Omental fat pad (tissue), 4 donors: Measurements from ENCODE around the gene AOPEP. TPM values are rescaled to one million over a fixed set of nuclear protein-coding genes. Genes with fewer than 3 reads are reported as not detected.

Source experiments
- ATAC-seq: fragments of 150-250 bp; one replicate; pipeline ENCODE4 v1.9.1; 2016; ENCODE audit warnings: mild to moderate bottlenecking, moderate library complexity; ENCODE audit not compliant: low FRiP score
- DNase-seq: peaks from one replicate; pipeline ENCODE4 v3.0.0-alpha.2; 2019; ENCODE audit warnings: low spot score
- total RNA-seq, 4 donors: library from RNA; depleted of rRNA; stranded (reverse); fragments of >200 nt; gene quantifications; one replicate each; pipeline ENCODE4 v1.1.0, GENCODE V29; 2016
- TF ChIP-seq, protein P1 (sequence below), 3 donors: fragments of 450-650 bp; IDR thresholded peaks; one replicate each; pipeline ENCODE4 v1.5.1; 2016 to 2017; ENCODE audit warnings: antibody characterized with exemption in 3 of 3, mild to moderate bottlenecking in 3 of 3, moderate library complexity in 2 of 3

The AOPEP gene
- total RNA-seq, 4 donors from 2014 or later, result 45.9 to 102 (median 55.1) TPM

DNA sequence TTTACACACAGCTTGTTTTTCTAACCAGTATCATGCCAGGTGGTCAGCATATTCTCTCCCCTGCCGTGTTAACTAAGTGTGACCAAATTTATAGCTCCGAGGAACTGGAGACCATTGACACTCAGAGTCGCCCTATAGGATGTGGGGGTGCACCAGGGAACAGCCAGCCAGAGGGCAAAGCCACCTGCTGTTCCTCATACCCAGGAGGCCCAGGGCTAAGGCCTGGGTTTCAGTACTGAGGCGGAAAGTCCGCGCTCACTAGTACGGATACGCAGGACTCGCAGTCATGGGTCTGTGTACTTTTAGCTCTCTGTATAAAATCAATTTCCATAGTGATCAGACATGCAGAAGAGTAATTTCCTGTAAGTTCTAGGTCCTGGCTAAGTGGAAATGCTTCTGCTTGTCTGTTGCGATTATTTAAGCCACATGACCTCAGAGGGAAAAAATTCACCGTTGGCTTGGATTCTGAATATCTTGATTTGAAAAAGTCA lies 247.0 kb downstream of the AOPEP start:
- TF ChIP-seq, protein P1, sequence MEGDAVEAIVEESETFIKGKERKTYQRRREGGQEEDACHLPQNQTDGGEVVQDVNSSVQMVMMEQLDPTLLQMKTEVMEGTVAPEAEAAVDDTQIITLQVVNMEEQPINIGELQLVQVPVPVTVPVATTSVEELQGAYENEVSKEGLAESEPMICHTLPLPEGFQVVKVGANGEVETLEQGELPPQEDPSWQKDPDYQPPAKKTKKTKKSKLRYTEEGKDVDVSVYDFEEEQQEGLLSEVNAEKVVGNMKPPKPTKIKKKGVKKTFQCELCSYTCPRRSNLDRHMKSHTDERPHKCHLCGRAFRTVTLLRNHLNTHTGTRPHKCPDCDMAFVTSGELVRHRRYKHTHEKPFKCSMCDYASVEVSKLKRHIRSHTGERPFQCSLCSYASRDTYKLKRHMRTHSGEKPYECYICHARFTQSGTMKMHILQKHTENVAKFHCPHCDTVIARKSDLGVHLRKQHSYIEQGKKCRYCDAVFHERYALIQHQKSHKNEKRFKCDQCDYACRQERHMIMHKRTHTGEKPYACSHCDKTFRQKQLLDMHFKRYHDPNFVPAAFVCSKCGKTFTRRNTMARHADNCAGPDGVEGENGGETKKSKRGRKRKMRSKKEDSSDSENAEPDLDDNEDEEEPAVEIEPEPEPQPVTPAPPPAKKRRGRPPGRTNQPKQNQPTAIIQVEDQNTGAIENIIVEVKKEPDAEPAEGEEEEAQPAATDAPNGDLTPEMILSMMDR (IDR thresholded peaks at IDR 0.05), result no peak
- ATAC-seq, result peak; percentile 78
- no peak for DNase-seq

DNA sequence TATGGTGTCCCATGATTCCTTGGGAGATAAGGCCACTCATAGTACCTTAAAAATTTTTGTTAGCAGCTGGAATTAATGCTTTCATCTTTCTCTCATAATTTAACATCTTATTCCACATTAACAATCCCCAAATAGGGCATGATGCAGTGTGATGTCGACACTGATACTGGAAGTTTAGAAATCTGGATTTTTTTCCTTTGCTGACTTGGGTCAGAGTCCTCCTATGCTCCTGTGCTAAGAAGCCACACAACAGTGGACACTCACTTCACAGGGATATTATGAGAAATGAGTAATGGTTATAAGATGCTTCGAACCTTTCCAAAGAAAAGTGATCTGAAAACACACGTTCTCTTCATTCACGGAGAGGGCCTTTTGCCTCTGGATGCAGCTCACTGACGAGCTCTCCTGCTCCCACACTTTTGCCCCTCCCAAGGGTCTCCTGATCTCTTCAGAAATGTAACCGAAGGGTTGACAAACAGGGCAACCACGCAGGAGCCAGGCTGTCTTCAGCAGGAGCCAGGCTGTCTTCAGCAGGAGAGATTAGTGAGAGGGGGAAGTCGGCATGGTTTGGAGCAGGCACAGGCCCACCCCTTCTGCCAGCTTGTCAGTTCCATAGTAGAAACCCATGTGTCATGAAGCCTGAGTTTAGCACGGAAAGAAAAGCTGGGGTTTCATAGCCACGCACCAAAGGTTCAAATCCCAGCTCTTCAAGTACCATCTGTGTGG lies 247.8 kb downstream of the AOPEP start:
- no peak for DNase-seq
- ATAC-seq, result peak; percentile 61
- TF ChIP-seq, protein P1 (IDR thresholded peaks at IDR 0.05), result no peak

DNA sequence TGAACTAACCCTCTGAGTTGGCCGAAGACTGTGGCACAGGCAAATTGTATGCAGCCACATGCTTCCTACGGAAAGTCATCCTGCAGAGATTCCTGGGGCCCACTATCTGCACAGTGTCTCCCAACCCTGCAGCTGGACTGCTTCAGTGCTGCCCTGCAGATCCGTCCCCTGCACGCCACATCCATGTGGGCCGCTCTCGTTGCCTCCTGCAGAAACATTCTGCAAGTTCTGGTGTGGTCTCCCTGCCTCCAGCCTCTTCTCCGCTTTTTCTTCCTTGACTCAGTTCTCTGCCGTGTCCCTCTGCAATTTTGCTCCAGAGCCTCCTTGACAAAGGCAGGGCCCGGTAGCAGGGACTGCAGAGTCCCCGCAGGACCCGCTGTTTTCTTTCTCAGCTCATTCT lies 249.0 kb downstream of the AOPEP start:
- ATAC-seq (no peak), DNase-seq (no peak)
- TF ChIP-seq, protein P1 (IDR thresholded peaks at IDR 0.05), result no peak

DNA sequence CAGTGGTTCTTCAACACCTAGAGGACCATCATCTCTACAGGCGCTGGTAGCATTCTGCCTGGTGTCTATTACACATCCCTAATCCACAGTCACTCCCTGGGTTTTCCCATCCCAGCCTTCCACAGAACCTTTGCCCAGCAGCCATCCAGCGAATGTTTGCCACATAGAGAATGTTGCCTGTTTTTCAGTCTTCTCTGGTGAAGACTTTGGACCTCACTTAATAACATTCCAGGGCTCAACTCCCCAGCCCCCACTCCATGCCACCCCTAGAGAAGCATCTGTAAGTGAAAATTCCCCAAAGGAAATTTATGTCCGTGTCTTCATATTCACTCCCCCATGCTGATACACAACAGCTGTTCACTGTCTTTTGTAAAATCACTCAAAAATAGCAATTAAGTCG lies 249.6 kb downstream of the AOPEP start:
- no peak for DNase-seq
- no peak for ATAC-seq
- TF ChIP-seq, protein P1 (IDR thresholded peaks at IDR 0.05), result no peak

DNA sequence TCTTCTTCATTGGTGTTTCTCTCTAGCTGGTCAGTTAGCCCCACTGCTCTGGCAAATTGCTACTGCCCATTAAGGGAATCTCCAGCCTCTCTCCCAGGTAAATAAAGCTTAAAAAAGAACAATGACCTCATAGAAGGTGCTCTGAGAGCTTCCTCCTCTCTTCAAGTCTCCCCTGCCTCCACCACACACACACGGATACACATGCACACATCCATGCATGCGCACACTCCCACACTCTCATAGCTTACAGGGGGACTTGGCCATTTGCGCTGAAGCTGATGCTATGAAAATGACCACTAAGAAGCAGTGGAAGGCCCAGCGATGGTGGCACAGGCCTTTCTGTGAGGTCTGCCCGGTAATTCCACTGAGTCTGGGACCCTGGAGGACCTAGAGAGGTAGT lies 250.9 kb downstream of the AOPEP start:
- ATAC-seq (no peak), DNase-seq (no peak)
- TF ChIP-seq, protein P1 (IDR thresholded peaks at IDR 0.05), result no peak

DNA sequence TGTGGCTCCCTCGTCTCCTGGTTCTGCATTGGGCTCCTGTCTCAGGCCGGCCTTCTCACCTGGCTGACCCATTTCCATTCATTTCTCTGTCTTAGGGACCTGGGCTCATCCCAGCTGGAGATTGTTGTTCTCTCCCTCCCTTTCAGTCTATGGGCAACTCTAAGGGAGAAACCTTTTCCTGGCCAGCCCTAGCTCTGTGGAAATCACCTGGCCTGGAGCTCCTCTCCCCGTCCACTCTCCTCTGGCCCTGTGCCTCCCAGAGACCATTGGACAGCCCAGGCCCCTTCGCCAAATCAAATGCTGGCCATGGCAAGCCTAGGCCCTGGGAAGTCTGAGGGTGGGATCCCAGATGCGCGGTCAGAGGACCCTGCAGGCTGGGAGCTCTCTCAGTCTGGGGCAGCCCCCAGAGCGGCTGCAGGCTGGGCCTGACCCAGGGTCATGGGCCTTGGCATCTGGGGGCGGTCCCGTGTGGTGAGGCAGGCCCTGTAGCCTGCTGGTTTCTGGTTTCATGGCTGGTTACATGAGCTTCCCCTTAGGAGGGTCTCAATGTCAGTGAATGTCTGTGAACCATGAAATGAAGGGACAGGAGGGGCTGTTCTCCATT lies 253.5 kb downstream of the AOPEP start:
- DNase-seq (no peak), ATAC-seq (no peak)
- TF ChIP-seq, protein P1 (IDR thresholded peaks at IDR 0.05), result no peak
